ENCODE measurements around the gene MDM4.

GRCh38 chr1:204592246-204592948, 76.2 kb downstream of the MDM4 start:
- TF ChIP-seq, protein P1, sequence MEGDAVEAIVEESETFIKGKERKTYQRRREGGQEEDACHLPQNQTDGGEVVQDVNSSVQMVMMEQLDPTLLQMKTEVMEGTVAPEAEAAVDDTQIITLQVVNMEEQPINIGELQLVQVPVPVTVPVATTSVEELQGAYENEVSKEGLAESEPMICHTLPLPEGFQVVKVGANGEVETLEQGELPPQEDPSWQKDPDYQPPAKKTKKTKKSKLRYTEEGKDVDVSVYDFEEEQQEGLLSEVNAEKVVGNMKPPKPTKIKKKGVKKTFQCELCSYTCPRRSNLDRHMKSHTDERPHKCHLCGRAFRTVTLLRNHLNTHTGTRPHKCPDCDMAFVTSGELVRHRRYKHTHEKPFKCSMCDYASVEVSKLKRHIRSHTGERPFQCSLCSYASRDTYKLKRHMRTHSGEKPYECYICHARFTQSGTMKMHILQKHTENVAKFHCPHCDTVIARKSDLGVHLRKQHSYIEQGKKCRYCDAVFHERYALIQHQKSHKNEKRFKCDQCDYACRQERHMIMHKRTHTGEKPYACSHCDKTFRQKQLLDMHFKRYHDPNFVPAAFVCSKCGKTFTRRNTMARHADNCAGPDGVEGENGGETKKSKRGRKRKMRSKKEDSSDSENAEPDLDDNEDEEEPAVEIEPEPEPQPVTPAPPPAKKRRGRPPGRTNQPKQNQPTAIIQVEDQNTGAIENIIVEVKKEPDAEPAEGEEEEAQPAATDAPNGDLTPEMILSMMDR (conservative IDR thresholded peaks at IDR 0.05; ENCODE audit: low read length) = no peak
- TF ChIP-seq EZH2phosphoT487 (IDR thresholded peaks at IDR 0.05; ENCODE audit: borderline replicate concordance, low read depth, low read length) = no peak

Data from OCI-LY7 (cell line).